Endothelial cell of umbilical vein (primary cell): ENCODE measurements around the gene NAV2. TPM values are rescaled to one million over a fixed set of nuclear protein-coding genes. Genes with fewer than 3 reads are reported as not detected.
"Not testable (repeated sequence)": the region's sequence is repeated elsewhere in the genome, so short reads cannot be mapped to it uniquely, and the experiment has no call there.

Experiments used
- BruUV-seq: library from RNA; stranded (reverse); fragments of 400-500 nt; replicated peaks from 2 replicates; lab custom pipeline; 2021; lab: Mats Ljungman, UMichigan
- CTCF ChIA-PET: fragments of 300-600, 350-600 bp; sonication (Branson Sonifier 250); formaldehyde crosslinking; loops from one replicate; lab custom pipeline; 2021; ENCODE audit warnings: antibody characterized with exemption, inconsistent platforms; lab: Charles Lee
- POLR2A ChIA-PET: fragments of 300-600, 350-600 bp; sonication (Branson Sonifier 250); formaldehyde crosslinking; loops from one replicate; lab custom pipeline; 2021; ENCODE audit warnings: antibody characterized with exemption, inconsistent platforms; lab: Charles Lee
- DNase-seq: peaks from one replicate; pipeline ENCODE4 v3.0.0-alpha.2; 2011; ENCODE audit warnings: low read depth, low spot score
- FAIRE-seq: peaks from 2 replicates; lab custom pipeline; 2011; peaks lifted over from hg19 to GRCh38; lab: Jason Lieb, UNC
- H2AFZ ChIP-seq: 2 replicates; pipeline ENCODE4 v1.6.0; 2012; ENCODE audit warnings: low read depth, low read length, control low read depth, inconsistent platforms
- H3K27ac ChIP-seq: 2 replicates; pipeline ENCODE4 v1.5.1; 2011; ENCODE audit warnings: low read depth, mild to moderate bottlenecking, control low read depth, low read length, moderate library complexity; ENCODE audit not compliant: insufficient read depth
- H3K27me3 ChIP-seq, 2 experiments: 2 replicates each; pipeline versions ENCODE4 v1.6.0 to v1.6.1; 2011; ENCODE audit warnings: low read length in 2 of 2, mixed read lengths in 1 of 2; ENCODE audit not compliant: control insufficient read depth in 2 of 2, insufficient read depth in 2 of 2
- H3K36me3 ChIP-seq, 2 experiments: 2 replicates in 1 of 2; 3 replicates in 1 of 2; pipeline ENCODE4 v1.5.1; 2011; ENCODE audit warnings: low read length in 2 of 2, mild to moderate bottlenecking in 1 of 2, moderate library complexity in 1 of 2; ENCODE audit not compliant: control insufficient read depth in 2 of 2, insufficient read depth in 2 of 2; ENCODE audit errors: extremely low read depth in 1 of 2
- H3K4me1 ChIP-seq: 3 replicates; pipeline ENCODE4 v1.5.1; 2011; ENCODE audit warnings: mild to moderate bottlenecking, low read length; ENCODE audit not compliant: control insufficient read depth, insufficient read depth; ENCODE audit errors: extremely low read depth
- H3K4me2 ChIP-seq: 2 replicates; pipeline ENCODE4 v1.6.1; 2011; ENCODE audit warnings: low read length, control low read depth, mixed read lengths; ENCODE audit not compliant: insufficient read depth
- H3K4me3 ChIP-seq, 3 experiments: fragments of 200-600 bp in 1 of 3; sonication (generic), shearing (Covaris generic) in 1 of 3; replicated peaks in 1 of 3; 2 replicates each; pipeline ENCODE4 v1.5.1; 2011 to 2016; ENCODE audit warnings: control low read depth in 3 of 3, low read length in 3 of 3, mild to moderate bottlenecking in 2 of 3, inconsistent platforms in 1 of 3, low read depth in 1 of 3, moderate library complexity in 1 of 3; ENCODE audit not compliant: insufficient read depth in 1 of 3
- H3K79me2 ChIP-seq: 2 replicates; pipeline ENCODE4 v1.6.0; 2012; ENCODE audit warnings: low read length, inconsistent platforms; ENCODE audit not compliant: control insufficient read depth, insufficient read depth
- H3K9ac ChIP-seq: replicated peaks from 2 replicates; pipeline ENCODE3; 2011; ENCODE audit warnings: low read length, control low read depth; ENCODE audit not compliant: insufficient read depth; ENCODE audit errors: extremely low read depth
- H3K9me1 ChIP-seq: replicated peaks from 3 replicates; pipeline ENCODE4 v1.6.0; 2011; ENCODE audit warnings: mild to moderate bottlenecking, low read length; ENCODE audit not compliant: control insufficient read depth, insufficient read depth; ENCODE audit errors: extremely low read depth
- H3K9me3 ChIP-seq: replicated peaks from 2 replicates; pipeline ENCODE4 v1.5.1; 2012; ENCODE audit warnings: low read length, inconsistent platforms; ENCODE audit not compliant: control insufficient read depth, insufficient read depth
- H4K20me1 ChIP-seq: replicated peaks from 2 replicates; pipeline ENCODE3; 2011; ENCODE audit warnings: mild to moderate bottlenecking, low read length; ENCODE audit not compliant: control insufficient read depth, insufficient read depth; ENCODE audit errors: extremely low read depth
- FOS ChIP-seq: IDR thresholded peaks from 2 replicates; pipeline ENCODE4 v1.6.1; 2011; ENCODE audit warnings: mild to moderate bottlenecking, low read length, moderate library complexity, borderline replicate concordance; ENCODE audit not compliant: insufficient read depth
- POLR2AphosphoS5 ChIP-seq: IDR thresholded peaks from 2 replicates; pipeline ENCODE4 v1.6.1; 2012; ENCODE audit warnings: low read depth, mild to moderate bottlenecking, control low read depth, low read length, moderate library complexity; ENCODE audit not compliant: insufficient read depth
- dilution Hi-C: fragments of 300-500 bp; cut with MboI; formaldehyde crosslinking; loops from one replicate; pipeline ENCODE4 v1.15.0; 2019; ENCODE audit warnings: low sequenced_read_pairs; ENCODE audit not compliant: extremely low pct_ligation_motif_present
- intact Hi-C: fragments of 100-400 bp; cut with micrococcal nuclease; formaldehyde crosslinking; loops from one replicate; pipeline ENCODE4 v1.10.0; 2022
- polyA plus RNA-seq, 4 experiments: library from polyadenylated mRNA; depleted of rRNA in 3 of 4; stranded (reverse) in 3 of 4; unstranded in 1 of 4; fragments of >200 nt; gene quantifications; 2 replicates each; pipeline versions ENCODE4 v1.2.1 to v1.2.3, GENCODE V29; 2011 to 2012; ENCODE audit warnings: missing spikeins in 1 of 4
- total RNA-seq: library from RNA; stranded (reverse); gene quantifications from 2 replicates; pipeline ENCODE4 v1.2.3, GENCODE V29; 2021

NAV2 gene
- total and polyA plus RNA-seq, 2 donors (not counting 3 experiments of a cell fraction or from before 2014, with no cell fraction given): 10.9 to 68.0 TPM

DNA sequence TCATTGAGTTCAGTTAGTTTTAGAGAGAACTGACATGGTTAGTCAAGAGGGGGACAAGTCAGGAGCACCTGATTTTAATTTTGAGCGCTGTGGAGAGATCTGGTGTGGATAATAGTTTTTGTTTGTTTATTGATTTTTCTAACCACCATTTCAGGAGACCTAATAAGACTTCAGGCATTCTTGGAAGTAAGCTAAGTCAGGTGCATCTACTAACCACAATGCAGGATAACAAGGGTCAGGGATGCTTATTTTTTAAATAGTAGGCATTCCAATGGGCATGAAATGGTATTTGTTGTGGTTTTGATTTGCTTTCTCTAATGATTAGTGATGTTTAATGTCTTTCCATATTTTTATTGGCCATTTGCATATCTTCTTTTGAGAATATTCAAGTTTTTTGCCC, 212.1 kb downstream of the NAV2 start:
- no peak overlapping the region for H2AFZ ChIP-seq
- H3K9ac ChIP-seq: no peak overlapping the region
- H3K4me3 ChIP-seq: no peak overlapping the region
- no peaks in the 10 kb centered on the region for H3K9me3 ChIP-seq
- TF ChIP-seq FOS (no peak), POLR2AphosphoS5 (no peak)
- H3K36me3 ChIP-seq: no peaks in the 10 kb centered on the region
- dilution Hi-C loops: no loop called here
- H3K27ac ChIP-seq: no peak overlapping the region
- POLR2A ChIA-PET: no interaction called here
- H3K27me3 ChIP-seq: no peaks in the 10 kb centered on the region
- H3K9me1 ChIP-seq: no peaks in the 10 kb centered on the region
- no peak for FAIRE-seq
- H3K79me2 ChIP-seq: peaks cover 12% of the 10 kb centered on the region
- intact Hi-C loops: no loop called here
- CTCF ChIA-PET: no interaction called here
- no peaks in the 10 kb centered on the region for H4K20me1 ChIP-seq
- DNase-seq: no peak
- no peak overlapping the region for H3K4me2 ChIP-seq
- peaks cover 10% of the 10 kb centered on the region for H3K4me1 ChIP-seq
- no TSS peak for BruUV-seq

DNA sequence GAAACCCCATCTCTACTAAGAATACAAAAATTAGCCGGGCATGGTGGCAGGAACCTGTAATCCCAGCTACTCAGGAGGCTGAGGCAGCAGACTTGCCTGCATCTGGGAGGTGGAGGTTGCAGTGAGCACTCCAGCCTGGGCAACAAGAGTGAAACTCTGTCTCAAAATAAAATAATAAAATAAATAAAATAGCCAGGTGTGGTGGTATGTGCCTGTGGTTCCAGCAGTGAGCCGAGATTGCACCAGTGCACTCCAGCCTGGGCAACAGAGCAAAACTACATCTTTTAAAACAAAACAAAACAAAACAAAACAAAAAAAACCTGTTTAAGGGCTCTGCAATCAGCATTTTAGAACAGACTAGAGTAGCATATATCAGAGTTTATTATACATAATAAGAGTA, 214.8 kb downstream of the NAV2 start:
- peak; percentile 49 for FAIRE-seq
- intact Hi-C loops, H3K4me2 ChIP-seq, H3K9me1 ChIP-seq, DNase-seq, H2AFZ ChIP-seq, BruUV-seq, H3K27ac ChIP-seq, H3K4me1 ChIP-seq, H3K36me3 ChIP-seq, H4K20me1 ChIP-seq, H3K79me2 ChIP-seq, dilution Hi-C loops, H3K27me3 ChIP-seq, H3K9me3 ChIP-seq, H3K4me3 ChIP-seq, H3K9ac ChIP-seq, POLR2A ChIA-PET: not testable (repeated sequence)
- CTCF ChIA-PET: interaction anchor here (0.7 to 1.7 kb wide), 2 partner anchors 8 to 370 kb away, joined by 3 to 7 read pairs; no protein-coding TSS in a partner anchor
